ENCODE results near the gene MAML1.

The MAML1 gene

GRCh38 chr5:179800696-179801201 is 68.1 kb downstream of the MAML1 start (continued):
- no peak for TF ChIP-seq ZFP30 (CRISPR knock-in tag; IDR thresholded peaks at IDR 0.05)
- no peak for TF ChIP-seq ARNTL (CRISPR knock-in tag; IDR thresholded peaks at IDR 0.05; ENCODE audit: borderline replicate concordance, low read depth)
- no peak for TF ChIP-seq BACH2 (CRISPR knock-in tag; IDR thresholded peaks at IDR 0.05; ENCODE audit: borderline replicate concordance)
- no peak for TF ChIP-seq ZFP3 (CRISPR knock-in tag; IDR thresholded peaks at IDR 0.05)

GRCh38 chr5:179801304-179802206 is 68.9 kb downstream of the MAML1 start:
- no peak for ATAC-seq
- TF ChIP-seq BACH2 (CRISPR knock-in tag; IDR thresholded peaks at IDR 0.05; ENCODE audit: borderline replicate concordance) (no peak), RARB (CRISPR knock-in tag; IDR thresholded peaks at IDR 0.05) (no peak), ZC3H10 (CRISPR knock-in tag; IDR thresholded peaks at IDR 0.05) (no peak), CREB5 (CRISPR knock-in tag; IDR thresholded peaks at IDR 0.05; ENCODE audit: low read depth) (no peak), POU6F1 (CRISPR knock-in tag; IDR thresholded peaks at IDR 0.05; ENCODE audit: borderline replicate concordance, low read depth) (no peak), ZFP3 (CRISPR knock-in tag; IDR thresholded peaks at IDR 0.05) (no peak), SNAI2 (CRISPR knock-in tag; IDR thresholded peaks at IDR 0.05) (no peak), ESRRG (CRISPR knock-in tag; IDR thresholded peaks at IDR 0.05) (no peak), CSRNP3 (CRISPR knock-in tag; IDR thresholded peaks at IDR 0.05) (no peak), CSDC2 (CRISPR knock-in tag; IDR thresholded peaks at IDR 0.05) (no peak), TOX (CRISPR knock-in tag; IDR thresholded peaks at IDR 0.05; ENCODE audit: borderline replicate concordance) (no peak), ZNF565 (CRISPR knock-in tag; conservative IDR thresholded peaks at IDR 0.05; ENCODE audit: low read depth) (no peak), GLIS3 (CRISPR knock-in tag; IDR thresholded peaks at IDR 0.05) (no peak), ZNF8 (CRISPR knock-in tag; IDR thresholded peaks at IDR 0.05) (no peak), PPARA (CRISPR knock-in tag; IDR thresholded peaks at IDR 0.05; ENCODE audit: borderline replicate concordance) (no peak)

GRCh38 chr5:179802207-179802883 is 69.7 kb downstream of the MAML1 start:
- no peak for ATAC-seq

More at GRCh38 chr5:179802207-179802883, 69.7 kb downstream of the MAML1 start:
- TF ChIP-seq TSHZ2 (CRISPR knock-in tag; IDR thresholded peaks at IDR 0.05): no peak
- TF ChIP-seq ZFP30 (CRISPR knock-in tag; IDR thresholded peaks at IDR 0.05): no peak
- no peak for TF ChIP-seq CSDC2 (CRISPR knock-in tag; IDR thresholded peaks at IDR 0.05)
- no peak for TF ChIP-seq GLIS3 (CRISPR knock-in tag; IDR thresholded peaks at IDR 0.05)
- no peak for TF ChIP-seq TCF4 (CRISPR knock-in tag; IDR thresholded peaks at IDR 0.05; ENCODE audit: borderline replicate concordance)
- no peak for TF ChIP-seq BACH2 (CRISPR knock-in tag; IDR thresholded peaks at IDR 0.05; ENCODE audit: borderline replicate concordance)

Measured in SK-N-SH treated with all-trans-retinoic acid at 6 μM for 48 hours (cell line).